Keratinocyte (primary cell): ENCODE data around the gene FAM228A. TPM values are rescaled to one million over a fixed set of nuclear protein-coding genes. Genes with fewer than 3 reads are reported as not detected.

Experiments
- DNase-seq: peaks from one replicate; pipeline ENCODE4 v3.0.0-alpha.2; 2011; ENCODE audit warnings: low read depth, missing footprints, low spot score
- FAIRE-seq: peaks from 2 replicates; lab custom pipeline; 2011; peaks lifted over from hg19 to GRCh38; lab: Jason Lieb, UNC
- H2AFZ ChIP-seq: 2 replicates; pipeline ENCODE4 v1.6.0; 2012; ENCODE audit warnings: low read length, control low read depth, inconsistent platforms; ENCODE audit not compliant: control insufficient read depth
- H3K27ac ChIP-seq: 2 replicates; pipeline ENCODE4 v1.5.1; 2011; ENCODE audit warnings: low read length; ENCODE audit not compliant: control insufficient read depth, insufficient read depth
- H3K27me3 ChIP-seq: 3 replicates; pipeline ENCODE4 v1.6.0; 2011; ENCODE audit warnings: low read length; ENCODE audit not compliant: control insufficient read depth, insufficient read depth; ENCODE audit errors: extremely low read depth
- H3K36me3 ChIP-seq, 2 experiments: 2 replicates in 1 of 2; 3 replicates in 1 of 2; pipeline ENCODE4 v1.5.1; 2011; ENCODE audit warnings: low read length in 2 of 2, mild to moderate bottlenecking in 1 of 2; ENCODE audit not compliant: control insufficient read depth in 2 of 2, insufficient read depth in 2 of 2; ENCODE audit errors: extremely low read depth in 1 of 2
- H3K4me1 ChIP-seq: 3 replicates; pipeline ENCODE4 v1.5.1; 2011; ENCODE audit warnings: low read length; ENCODE audit not compliant: control insufficient read depth, insufficient read depth; ENCODE audit errors: extremely low read depth
- H3K4me2 ChIP-seq: 3 replicates; pipeline ENCODE4 v1.6.0; 2011; ENCODE audit warnings: low read depth, low read length; ENCODE audit not compliant: control insufficient read depth, insufficient read depth; ENCODE audit errors: extremely low read depth
- H3K4me3 ChIP-seq, 3 experiments: fragments of 200-600 bp in 1 of 3; sonication (generic) in 1 of 3; 2 replicates in 2 of 3; 3 replicates in 1 of 3; pipeline ENCODE4 v1.5.1; 2011 to 2016; ENCODE audit warnings: low read length in 3 of 3, mild to moderate bottlenecking in 3 of 3, control low read depth in 2 of 3, inconsistent platforms in 1 of 3, low read depth in 1 of 3, mixed read lengths in 1 of 3, mixed run types in 1 of 3, moderate library complexity in 1 of 3; ENCODE audit not compliant: control insufficient read depth in 2 of 3, insufficient read depth in 2 of 3; ENCODE audit errors: extremely low read depth in 1 of 3
- H3K79me2 ChIP-seq: 2 replicates; pipeline ENCODE4 v1.6.0; 2012; ENCODE audit warnings: low read length; ENCODE audit not compliant: control insufficient read depth, insufficient read depth
- H3K9ac ChIP-seq: 3 replicates; pipeline ENCODE4 v1.6.0; 2011; ENCODE audit warnings: low read length; ENCODE audit not compliant: control insufficient read depth, insufficient read depth; ENCODE audit errors: extremely low read depth
- H3K9me1 ChIP-seq: 3 replicates; pipeline ENCODE4 v1.6.0; 2011; ENCODE audit warnings: low read length; ENCODE audit not compliant: control insufficient read depth, insufficient read depth; ENCODE audit errors: extremely low read depth
- H3K9me3 ChIP-seq: 2 replicates; pipeline ENCODE4 v1.5.1; 2012; ENCODE audit warnings: low read depth, low read length; ENCODE audit not compliant: control insufficient read depth
- H4K20me1 ChIP-seq: 3 replicates; pipeline ENCODE4 v1.6.0; 2011; ENCODE audit warnings: low read length; ENCODE audit not compliant: control insufficient read depth, insufficient read depth; ENCODE audit errors: extremely low read depth
- EZH2 ChIP-seq: IDR thresholded peaks from one replicate; pipeline ENCODE4 v1.6.1; 2012; ENCODE audit warnings: inconsistent platforms, mild to moderate bottlenecking, low read length, moderate library complexity
- dilution Hi-C: fragments of 300-500 bp; cut with MboI; formaldehyde crosslinking; loops from one replicate; pipeline ENCODE4 v1.7.0; 2020; ENCODE audit warnings: low sequenced_read_pairs; ENCODE audit not compliant: extremely low pct_ligation_motif_present
- polyA plus RNA-seq, 5 experiments: library from polyadenylated mRNA; depleted of rRNA in 3 of 5; stranded (reverse) in 3 of 5; stranded (forward) in 1 of 5; unstranded in 1 of 5; fragments of >200 nt; gene quantifications; 1 replicate in 1 of 5; 2 replicates in 3 of 5; 3 replicates in 1 of 5; pipeline versions ENCODE4 v1.2.1 to v1.2.3, GENCODE V29; 2011 to 2012; ENCODE audit warnings: missing spikeins in 2 of 5, low read depth in 1 of 5, low replicate concordance in 1 of 5
- TF ChIP-seq, protein P1 (sequence below), 3 experiments: IDR thresholded peaks in 1 of 3; conservative IDR thresholded peaks in 1 of 3; optimal IDR thresholded peaks in 1 of 3; 2 replicates in 2 of 3; 3 replicates in 1 of 3; pipeline versions ENCODE3 to v1.5.1; 2011; ENCODE audit warnings: low read length in 3 of 3, mild to moderate bottlenecking in 3 of 3, moderate library complexity in 2 of 3, control low read depth in 1 of 3, inconsistent platforms in 1 of 3; ENCODE audit not compliant: insufficient read depth in 2 of 3; ENCODE audit errors: extremely low read depth in 1 of 3

The FAM228A gene
- polyA plus RNA-seq, 1 donor (not counting 4 experiments of a cell fraction or from before 2014, with no cell fraction given) = not detected

GRCh38 chr2:24220554-24221291 is 45.9 kb downstream of the FAM228A start:
- no peaks in the 10 kb centered on the region for H4K20me1 ChIP-seq
- dilution Hi-C loops = no loop called here
- no peak overlapping the region for H2AFZ ChIP-seq
- no peaks in the 10 kb centered on the region for H3K27me3 ChIP-seq
- no peaks in the 10 kb centered on the region for H3K4me1 ChIP-seq
- H3K9ac ChIP-seq = no peak overlapping the region
- peaks cover 0 to 8% of the 10 kb centered on the region in 2 experiments for H3K36me3 ChIP-seq
- H3K9me3 ChIP-seq = no peaks in the 10 kb centered on the region
- no peak overlapping the region for H3K27ac ChIP-seq
- FAIRE-seq (no peak), DNase-seq (no peak)
- no peak overlapping the region for H3K4me3 ChIP-seq
- no peak overlapping the region for H3K4me2 ChIP-seq
- H3K79me2 ChIP-seq = no peaks in the 10 kb centered on the region
- no peaks in the 10 kb centered on the region for H3K9me1 ChIP-seq
- TF ChIP-seq, protein P1, sequence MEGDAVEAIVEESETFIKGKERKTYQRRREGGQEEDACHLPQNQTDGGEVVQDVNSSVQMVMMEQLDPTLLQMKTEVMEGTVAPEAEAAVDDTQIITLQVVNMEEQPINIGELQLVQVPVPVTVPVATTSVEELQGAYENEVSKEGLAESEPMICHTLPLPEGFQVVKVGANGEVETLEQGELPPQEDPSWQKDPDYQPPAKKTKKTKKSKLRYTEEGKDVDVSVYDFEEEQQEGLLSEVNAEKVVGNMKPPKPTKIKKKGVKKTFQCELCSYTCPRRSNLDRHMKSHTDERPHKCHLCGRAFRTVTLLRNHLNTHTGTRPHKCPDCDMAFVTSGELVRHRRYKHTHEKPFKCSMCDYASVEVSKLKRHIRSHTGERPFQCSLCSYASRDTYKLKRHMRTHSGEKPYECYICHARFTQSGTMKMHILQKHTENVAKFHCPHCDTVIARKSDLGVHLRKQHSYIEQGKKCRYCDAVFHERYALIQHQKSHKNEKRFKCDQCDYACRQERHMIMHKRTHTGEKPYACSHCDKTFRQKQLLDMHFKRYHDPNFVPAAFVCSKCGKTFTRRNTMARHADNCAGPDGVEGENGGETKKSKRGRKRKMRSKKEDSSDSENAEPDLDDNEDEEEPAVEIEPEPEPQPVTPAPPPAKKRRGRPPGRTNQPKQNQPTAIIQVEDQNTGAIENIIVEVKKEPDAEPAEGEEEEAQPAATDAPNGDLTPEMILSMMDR (optimal IDR thresholded peaks at IDR 0.05 in 1 of 3, IDR thresholded peaks at IDR 0.05 in 1 of 3, conservative IDR thresholded peaks at IDR 0.05 in 1 of 3; ENCODE audit: extremely low read depth in 1 of 3, insufficient read depth in 2 of 3, low read length in 3 of 3) = no peak
- TF ChIP-seq EZH2 = no peak

DNA sequence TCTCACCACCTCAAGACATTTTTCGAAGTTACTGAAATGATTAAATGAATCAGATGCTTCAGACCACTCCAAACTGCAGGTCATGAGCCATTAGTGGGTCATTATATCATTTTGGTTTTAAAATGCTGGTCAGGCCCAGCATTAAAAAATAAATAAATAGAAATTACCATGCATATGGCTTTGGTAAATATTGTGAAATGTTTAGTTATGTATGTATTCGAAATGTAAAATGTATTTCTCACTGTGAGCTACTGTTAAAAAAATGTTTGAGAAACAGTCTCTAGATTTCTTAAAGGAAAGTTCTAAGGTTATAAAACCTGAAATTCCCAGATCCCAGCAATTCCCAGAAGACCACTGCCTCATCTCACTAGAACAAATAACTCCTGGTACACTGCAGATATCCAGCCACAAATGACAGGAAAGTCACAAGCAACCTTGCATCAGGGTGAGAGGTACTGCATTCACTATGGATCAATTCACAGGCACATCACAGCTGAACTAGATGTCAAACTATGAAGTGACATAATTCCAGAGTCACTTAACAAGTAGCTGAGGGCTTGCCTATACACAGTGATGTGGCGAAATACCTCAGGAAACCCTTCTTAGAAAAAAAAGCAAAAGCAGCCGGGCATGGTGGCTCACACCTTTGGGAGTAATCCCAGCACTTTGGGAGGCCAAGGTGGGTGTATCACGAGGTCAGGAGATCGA is 46.6 kb downstream of the FAM228A start:
- Histone ChIP-seq H3K27ac (no peak overlapping the region), H3K9ac (no peak overlapping the region), H3K79me2 (no peaks in the 10 kb centered on the region), H2AFZ (no peak overlapping the region), H3K4me3 (no peak overlapping the region), H3K9me3 (no peaks in the 10 kb centered on the region), H4K20me1 (no peaks in the 10 kb centered on the region), H3K27me3 (no peaks in the 10 kb centered on the region), H3K4me1 (no peaks in the 10 kb centered on the region), H3K9me1 (no peaks in the 10 kb centered on the region), H3K36me3 (peaks cover 0 to 9% of the 10 kb centered on the region in 2 experiments), H3K4me2 (no peak overlapping the region)
- no peak for DNase-seq
- TF ChIP-seq, protein P1 (optimal IDR thresholded peaks at IDR 0.05 in 1 of 3, IDR thresholded peaks at IDR 0.05 in 1 of 3, conservative IDR thresholded peaks at IDR 0.05 in 1 of 3; ENCODE audit: extremely low read depth in 1 of 3, insufficient read depth in 2 of 3, low read length in 3 of 3) = no peak
- TF ChIP-seq EZH2 = no peak
- no peak for FAIRE-seq
- dilution Hi-C loops = no loop called here
